ENCODE data around the gene RFX8. TPM values are rescaled to one million over a fixed set of nuclear protein-coding genes. Genes with fewer than 3 reads are reported as not detected.

The RFX8 gene
- total and polyA plus RNA-seq, 2 of the 8 experiments (the other 6 are each of a cell fraction or from before 2014, with no cell fraction given), result 0.60 to 0.97 TPM

- Histone ChIP-seq H3K4ac (replicated peaks; ENCODE audit: insufficient read length, low read depth, low read length) (no peak overlapping the region), H4K8ac (ENCODE audit: extremely low read depth, insufficient read depth, low read length) (no peak overlapping the region)
These were observed 72.3 kb downstream of the RFX8 start for GRCh38 chr2:101402630-101403029.

More at GRCh38 chr2:101402630-101403029, 72.3 kb downstream of the RFX8 start:
- Histone ChIP-seq H3K4me1 (replicated peaks in 1 of 4; ENCODE audit: control insufficient read depth in 3 of 4, insufficient read depth in 4 of 4, low read length in 3 of 4) (peaks cover 1 to 7% (median 3%) of the 10 kb centered on the region in 4 experiments; a peak in 4 of 7 replicates), H3K79me1 (ENCODE audit: low read depth, low read length) (no peaks in the 10 kb centered on the region), H3K56ac (replicated peaks; ENCODE audit: insufficient read length, low read depth, low read length) (no peak overlapping the region), H3K9me3 (ENCODE audit: insufficient read depth in 2 of 2, low read depth in 1 of 2, low read length in 1 of 2) (no peaks in the 10 kb centered on the region), H3K36me3 (ENCODE audit: control insufficient read depth in 2 of 4, insufficient read depth in 4 of 4, low read length in 3 of 4) (no peaks in the 10 kb centered on the region), H3K23ac (ENCODE audit: insufficient read length) (no peak overlapping the region), H3K27ac (ENCODE audit: low read depth, low read length) (no peak overlapping the region), H4K91ac (replicated peaks; ENCODE audit: insufficient read length, low read length) (no peak overlapping the region), H3K4me3 (ENCODE audit: extremely low read depth in 1 of 4, insufficient read depth in 2 of 4, low read depth in 3 of 4, low read length in 4 of 4) (no peak overlapping the region), H2BK12ac (ENCODE audit: low read depth, low read length) (no peak overlapping the region), H2AFZ (ENCODE audit: low read length) (no peak overlapping the region), H3K18ac (ENCODE audit: extremely low read depth, low read length) (no peak overlapping the region), H2BK20ac (ENCODE audit: low read length) (no peak overlapping the region), H3K14ac (ENCODE audit: insufficient read length) (no peak overlapping the region), H3K79me2 (ENCODE audit: control insufficient read depth in 1 of 2, insufficient read depth in 2 of 2, low read length in 2 of 2) (no peaks in the 10 kb centered on the region), H3K23me2 (ENCODE audit: low read depth, low read length) (no peaks in the 10 kb centered on the region), H4K5ac (ENCODE audit: insufficient read length, low read depth, low read length) (no peak overlapping the region), H2AK5ac (ENCODE audit: low read depth, low read length) (no peak overlapping the region), H2BK120ac (replicated peaks; ENCODE audit: low read depth, low read length) (no peak overlapping the region), H3K4me2 (ENCODE audit: insufficient read depth in 1 of 2, low read depth in 2 of 2, low read length in 2 of 2) (no peak overlapping the region), H3K9ac (replicated peaks in 1 of 4; ENCODE audit: extremely low read depth in 1 of 4, low read depth in 3 of 4, low read length in 3 of 4) (no peak overlapping the region), H4K20me1 (replicated peaks in 1 of 2; ENCODE audit: control insufficient read depth in 1 of 2, insufficient read depth in 2 of 2, low read length in 2 of 2) (no peaks in the 10 kb centered on the region), H2BK5ac (ENCODE audit: low read depth, low read length) (no peak overlapping the region), H2BK15ac (ENCODE audit: low read length) (no peak overlapping the region), H3K27me3 (replicated peaks in 1 of 4; ENCODE audit: control insufficient read depth in 3 of 4, extremely low read depth in 1 of 4, insufficient read depth in 3 of 4, low read length in 3 of 4) (no peaks in the 10 kb centered on the region)
- DNase-seq (ENCODE audit: low read depth in 1 of 2, low spot score in 2 of 2) (no peak), FAIRE-seq (no peak)
- ChIA-PET CTCF (ENCODE audit: partially characterized antibody) (interaction anchor here (0.6 to 3.3 kb wide), 8 partner anchors 8 to 322 kb away, joined by 3 to 15 read pairs (median 3); partner anchors contain the start of gene CREG2), POLR2A (ENCODE audit: partially characterized antibody) (no interaction called here)
- TF ChIP-seq MAX (IDR thresholded peaks at IDR 0.05) (no peak), SIN3A (conservative IDR thresholded peaks at IDR 0.05 in 1 of 2, IDR thresholded peaks at IDR 0.05 in 1 of 2; ENCODE audit: low read depth in 1 of 2, low read length in 2 of 2) (no peak)
- WGBS, 2 experiments (ENCODE audit: extremely low coverage in 1 of 2, insufficient coverage in 1 of 2, insufficient read length in 1 of 2, insufficient replicate concordance in 2 of 2, low coverage in 1 of 2, low lambda C conversion rate in 2 of 2, missing lambda C conversion rate in 1 of 2), result 97% methylated on average over 6 of the region's 6 CpGs; no CpG with 5 or more reads in 1 of the 2 experiments

All from H1 (cell line).